Prostate gland (tissue), 2 donors: ENCODE results near the gene BHLHA15.
A peak's percentile ranks its signal among the peaks of the same experiment; 100 is the strongest.

Experiments used
- CTCF ChIP-seq, 4 experiments: fragments of 200-600 bp in 2 of 4; fragments of 450-650 bp in 2 of 4; sonication (generic) in 2 of 4; IDR thresholded peaks; 1 replicate in 3 of 4; 2 replicates in 1 of 4; pipeline ENCODE4 v1.5.1; 2016 to 2019; ENCODE audit warnings: antibody characterized with exemption in 4 of 4, mild to moderate bottlenecking in 2 of 4, moderate library complexity in 2 of 4
- POLR2A ChIP-seq: fragments of 450-650 bp; IDR thresholded peaks from one replicate; pipeline ENCODE4 v1.6.1; 2016; ENCODE audit warnings: antibody characterized with exemption, mild to moderate bottlenecking

GRCh38 chr7:98165827-98166667, 45.2 kb upstream of the BHLHA15 start:
- TF ChIP-seq CTCF (IDR thresholded peaks at IDR 0.05) (peak; percentile 39 to 69 (median 48)), POLR2A (no peak)
